Gastroesophageal sphincter (tissue), 2 donors: ENCODE results near the gene SRP9.

Source experiments
- EP300 ChIP-seq: sonication (generic); formaldehyde crosslinking; IDR thresholded peaks from one replicate; pipeline ENCODE4 v1.6.1; 2017; ENCODE audit warnings: antibody characterized with exemption, mild to moderate bottlenecking
- POLR2A ChIP-seq, 2 donors: fragments of 450-650 bp; IDR thresholded peaks; one replicate each; pipeline ENCODE4 v1.6.1; 2017; ENCODE audit warnings: antibody characterized with exemption in 2 of 2, mild to moderate bottlenecking in 2 of 2, moderate library complexity in 1 of 2

GRCh38 chr1:225762444-225762843 lies 15.2 kb upstream of the SRP9 start:
- no peak for TF ChIP-seq EP300
- TF ChIP-seq POLR2A (IDR thresholded peaks at IDR 0.05), result no peak
